ENCODE measurements around the gene IL3RA.
"Not testable (repeated sequence)": the region's sequence is repeated elsewhere in the genome, so short reads cannot be mapped to it uniquely, and the experiment has no call there.

The IL3RA gene

GRCh38 chrX:1336331-1336943, at the start of gene IL3RA:
Gene IL3RA (plus strand): TSS chrX:1336785. CDS start chrX:1341766, 4,981 bp downstream.
- DNase-seq, result peak; percentile 36

- no peak for DNase-seq
Measured at GRCh38 chrX:1289535-1289934, 47.0 kb upstream of the IL3RA start.

- DNase-seq, result no peak
Measured at GRCh38 chrX:1291110-1291740, 45.4 kb upstream of the IL3RA start.

- DNase-seq, result no peak
Measured at GRCh38 chrX:1292575-1293290, 43.9 kb upstream of the IL3RA start.

- no peak for DNase-seq
Measured at GRCh38 chrX:1294301-1295067, 42.1 kb upstream of the IL3RA start.

DNA sequence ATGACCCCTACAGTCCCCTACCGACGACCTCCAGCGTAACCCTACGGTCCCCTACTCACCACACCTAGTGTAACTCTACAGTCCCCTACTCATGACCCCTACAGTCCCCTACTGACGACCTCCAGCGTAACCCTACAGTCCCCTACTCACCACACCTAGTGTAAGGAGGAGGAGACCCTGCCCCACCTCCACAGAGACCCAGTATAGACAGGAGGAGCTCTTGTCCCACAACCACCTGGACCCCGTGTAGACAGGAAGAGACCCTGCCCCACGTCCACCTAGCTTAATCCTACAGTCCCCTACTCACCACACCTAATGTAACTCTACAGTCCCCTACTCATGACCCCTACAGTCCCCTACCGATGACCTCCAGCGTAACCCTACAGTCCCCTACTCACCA, 41.0 kb upstream of the IL3RA start:
- no peak for DNase-seq

DNA sequence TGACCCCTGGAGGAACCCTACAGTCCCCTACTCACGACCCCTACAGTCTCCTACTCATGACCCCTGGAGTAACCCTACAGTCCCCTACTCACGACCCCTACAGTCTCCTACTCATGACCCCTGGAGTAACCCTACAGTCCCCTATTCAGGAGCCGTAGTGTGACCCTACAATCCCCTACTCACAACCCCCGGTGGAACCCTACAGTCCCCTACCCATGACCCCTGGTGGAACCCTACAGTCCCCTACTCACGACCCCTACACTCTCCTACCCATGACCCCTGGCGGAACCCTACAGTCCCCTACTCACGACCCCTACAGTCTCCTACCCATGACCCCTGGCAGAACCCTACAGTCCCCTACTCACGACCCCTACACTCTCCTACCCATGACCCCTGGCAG, 39.0 kb upstream of the IL3RA start:
- not testable (repeated sequence) for DNase-seq

DNA sequence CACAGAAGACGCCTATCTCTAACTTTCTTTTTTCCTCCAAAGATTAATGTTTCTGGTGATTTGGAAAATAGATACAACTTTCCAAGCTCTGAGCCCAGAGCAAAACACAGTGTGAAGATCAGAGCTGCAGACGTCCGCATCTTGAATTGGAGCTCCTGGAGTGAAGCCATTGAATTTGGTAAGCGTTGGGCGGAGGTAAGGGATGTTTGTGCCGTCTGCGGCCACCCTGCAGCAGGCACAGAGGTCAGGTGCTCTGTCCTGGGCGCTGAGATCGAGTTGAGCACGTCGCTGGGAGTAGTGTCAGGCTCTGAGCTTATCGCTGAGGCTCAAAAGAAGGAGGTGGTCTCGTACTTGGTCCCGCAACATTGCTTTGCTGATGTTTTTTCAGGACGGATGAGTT, 36.1 kb upstream of the IL3RA start:
- DNase-seq, result no peak

DNA sequence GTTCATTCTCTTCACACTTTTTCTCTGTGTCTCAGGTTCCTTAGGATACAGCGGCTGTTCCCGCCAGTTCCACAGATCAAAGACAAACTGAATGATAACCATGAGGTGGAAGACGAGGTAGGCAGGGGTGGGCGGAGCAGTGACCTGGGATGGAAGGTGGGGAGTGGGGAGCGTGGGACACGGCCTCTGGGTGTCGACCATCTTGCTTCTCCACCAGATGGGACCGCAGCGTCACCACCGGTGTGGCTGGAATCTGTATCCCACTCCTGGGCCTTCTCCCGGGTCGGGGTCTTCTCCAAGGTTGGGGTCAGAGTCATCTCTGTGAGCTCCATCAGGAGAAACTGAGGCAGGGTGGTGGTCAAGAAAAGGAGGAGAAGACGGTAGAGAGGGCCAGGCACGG, 31.2 kb upstream of the IL3RA start:
- DNase-seq, result no peak

DNA sequence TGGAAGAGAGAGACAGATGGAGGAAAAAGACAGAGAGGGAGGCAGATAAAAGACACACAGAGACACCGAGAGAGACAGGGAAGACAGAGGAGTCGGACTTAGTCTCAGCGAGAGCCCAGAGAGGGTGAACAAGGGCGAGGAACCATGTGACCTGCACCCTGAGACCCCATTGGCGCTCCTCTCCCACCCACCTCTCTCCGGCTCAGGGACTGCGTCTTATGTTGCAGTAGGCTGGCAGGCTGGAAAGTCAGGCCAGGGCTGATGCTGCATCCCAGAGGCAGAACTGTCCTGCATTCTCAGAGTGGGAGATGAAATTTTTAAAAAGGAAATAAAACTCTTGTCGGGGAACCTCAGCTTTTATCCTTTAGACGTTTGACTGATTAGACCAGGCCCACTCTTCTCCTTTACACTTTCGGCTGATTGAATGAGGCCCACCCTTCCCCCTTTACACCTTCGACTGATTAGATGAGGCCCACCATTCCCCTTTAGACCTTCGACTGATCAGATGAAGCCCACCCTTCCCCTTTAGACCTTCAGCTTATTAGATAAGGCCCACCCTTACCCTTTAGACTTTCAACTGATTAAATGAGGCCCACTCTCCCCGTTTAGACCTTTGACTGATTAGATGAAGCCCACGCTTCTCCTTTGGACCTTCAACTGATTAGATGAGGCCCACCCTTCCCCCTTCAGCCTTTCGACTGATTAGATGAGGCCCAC, 29.5 kb upstream of the IL3RA start:
- no peak for DNase-seq

DNA sequence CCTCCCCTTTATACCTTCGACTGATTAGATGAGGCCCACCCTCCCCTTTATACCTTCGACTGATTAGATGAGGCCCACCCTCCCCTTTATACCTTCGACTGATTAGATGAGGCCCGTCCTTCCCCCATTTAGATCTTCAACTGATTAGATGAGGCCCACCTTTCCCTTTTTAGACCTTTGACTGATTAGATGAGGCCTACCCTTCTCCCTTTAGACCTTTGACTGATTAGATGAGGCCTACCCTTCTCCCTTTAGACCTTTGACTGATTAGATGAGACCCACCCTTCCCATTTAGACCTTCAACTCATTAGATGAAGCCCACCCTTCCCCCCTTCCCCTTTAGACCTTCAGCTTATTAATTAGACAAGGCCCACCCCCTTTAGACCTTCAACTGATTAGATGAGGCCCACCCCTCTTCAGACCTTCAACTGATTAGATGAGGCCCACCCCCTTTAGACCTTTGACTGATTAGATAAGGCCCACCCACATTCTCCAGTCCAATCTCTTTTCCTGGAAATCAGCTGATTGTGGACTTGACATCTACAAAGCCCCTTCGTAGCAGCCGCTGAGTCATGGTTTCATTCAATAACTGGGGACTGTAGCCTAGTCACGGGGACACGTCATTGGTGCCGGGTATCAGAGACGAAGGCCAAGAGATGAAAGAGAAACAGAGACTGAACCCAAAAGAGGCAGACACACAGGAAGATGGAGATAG, 28.8 kb upstream of the IL3RA start:
- no peak for DNase-seq

GRCh38 chrX:1308476-1308875, 28.1 kb upstream of the IL3RA start:
- DNase-seq, result no peak

DNA sequence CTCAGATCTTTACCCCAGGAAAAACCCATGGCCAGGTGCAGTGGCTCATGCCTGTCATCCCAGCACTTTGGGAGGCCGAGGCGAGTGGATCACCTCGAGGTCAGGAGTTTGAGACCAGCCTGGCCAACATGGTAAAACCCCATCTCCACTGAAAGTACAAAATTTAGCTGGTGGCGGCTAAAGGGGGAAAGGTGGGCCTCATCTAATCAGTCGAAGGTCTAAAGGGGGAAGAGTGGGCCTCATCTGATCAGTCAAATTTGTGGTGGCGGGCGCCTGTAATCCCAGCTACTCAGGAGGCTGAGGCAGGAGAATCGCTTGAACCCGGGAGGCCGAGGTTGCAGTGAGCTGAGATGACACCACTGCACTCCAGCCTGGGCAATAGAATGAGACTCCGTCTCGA, 27.7 kb upstream of the IL3RA start:
- DNase-seq, result not testable (repeated sequence)

- no peak for DNase-seq
Measured at GRCh38 chrX:1313788-1314187, 22.8 kb upstream of the IL3RA start.

DNA sequence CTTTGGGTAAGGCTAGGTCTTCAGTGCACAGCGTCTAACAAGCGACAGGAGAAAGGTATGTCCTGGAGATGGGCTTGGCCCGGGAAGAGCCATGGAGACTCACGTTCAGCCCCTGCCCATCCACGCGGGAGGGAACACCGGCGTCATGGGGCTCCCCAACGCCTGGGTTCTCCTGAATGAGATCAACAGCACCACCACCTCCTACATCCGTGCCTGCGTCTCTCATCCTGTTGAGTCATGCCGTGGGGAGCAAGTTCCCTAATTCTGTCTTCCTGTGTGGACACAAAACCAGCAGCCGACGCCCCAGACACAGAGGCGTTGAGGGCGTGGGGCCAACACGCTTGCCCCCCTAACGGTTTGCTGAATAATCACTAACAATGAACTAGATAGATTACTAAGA, 20.1 kb upstream of the IL3RA start:
- peak; percentile 31 for DNase-seq

DNA sequence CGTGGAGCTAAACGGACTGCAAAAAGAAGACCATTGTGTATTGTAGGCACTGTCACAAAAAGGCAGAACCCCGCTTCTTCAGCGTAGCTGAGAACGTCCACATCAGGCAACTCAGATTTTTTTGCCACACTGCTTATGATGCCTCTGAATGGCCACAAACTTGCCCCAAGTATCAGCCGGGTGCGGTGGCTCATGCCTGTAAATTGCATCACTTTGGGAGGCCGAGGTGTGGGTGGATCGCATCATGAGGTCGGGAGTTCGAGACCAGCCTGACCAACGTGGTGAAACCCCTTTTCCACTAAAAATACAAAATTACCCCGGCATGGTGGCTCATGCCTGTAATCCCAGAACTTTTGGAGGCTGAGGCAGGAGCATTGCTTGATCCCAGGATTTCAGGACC, 14.9 kb upstream of the IL3RA start:
- DNase-seq, result no peak

DNA sequence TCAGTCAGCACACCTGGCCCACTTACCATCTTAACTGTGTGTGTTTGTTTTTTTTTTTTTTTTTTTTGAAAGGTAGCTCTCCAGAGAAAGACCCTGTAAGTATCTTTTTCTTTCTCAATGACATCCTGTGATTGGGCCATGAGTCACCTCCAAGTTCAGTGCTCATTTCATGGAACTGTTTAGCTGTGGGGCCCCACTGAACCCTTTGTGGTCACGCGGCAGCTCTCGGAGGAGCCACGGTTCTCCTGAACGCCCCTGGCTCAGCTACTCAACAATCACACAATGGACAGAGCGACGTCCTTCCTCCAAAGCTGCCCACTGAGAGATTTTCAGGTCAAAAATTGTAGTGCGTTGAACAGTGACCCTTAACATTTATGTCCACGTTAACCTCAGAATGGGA, 14.2 kb upstream of the IL3RA start:
- peak; percentile 9 for DNase-seq

GRCh38 chrX:1323315-1323714, 13.3 kb upstream of the IL3RA start:
- DNase-seq, result peak; percentile 40

- DNase-seq, result no peak
Measured at GRCh38 chrX:1325515-1326116, 11.0 kb upstream of the IL3RA start.

DNA sequence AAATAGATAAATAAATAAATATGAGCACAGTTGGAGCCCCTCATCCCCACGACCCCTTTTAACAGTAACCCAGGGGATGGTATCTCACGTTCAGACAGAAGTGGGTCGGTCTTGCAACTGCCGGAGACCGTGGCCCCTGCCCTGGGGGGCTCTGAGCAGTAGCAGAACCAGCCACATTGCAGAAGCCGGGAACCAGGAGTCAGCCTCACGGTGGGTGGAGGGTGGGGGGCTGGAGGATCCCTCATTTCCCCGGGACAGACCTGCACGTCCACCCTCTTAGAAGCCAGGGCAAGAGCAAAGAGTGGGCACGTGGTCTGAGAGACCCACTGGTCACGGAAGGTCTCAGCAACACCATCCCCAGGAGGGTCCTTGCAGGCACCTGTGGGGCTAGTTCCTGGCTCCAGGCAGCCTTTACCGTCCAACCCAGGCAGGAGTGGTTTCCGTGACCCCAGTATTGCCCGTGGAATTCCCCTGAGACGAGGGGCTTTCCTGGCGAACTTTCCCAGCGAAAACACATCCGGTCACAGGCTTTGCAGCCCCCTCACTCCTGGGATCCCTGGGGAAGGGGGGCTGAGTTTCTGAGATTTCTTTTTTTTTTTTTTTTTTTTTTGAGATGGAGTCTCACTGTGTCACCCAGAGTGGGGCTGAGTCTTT, 8.8 kb upstream of the IL3RA start:
- DNase-seq, result no peak

- DNase-seq, result no peak
Measured at GRCh38 chrX:1330605-1331004, 6.0 kb upstream of the IL3RA start.
